Activated T-cell treated with anti-CD3 and anti-CD28 coated beads, Interleukin-2, amount 50 U/mL, for 24 hours (primary cell): ENCODE data around the gene XRCC2.

Experiments
- DNase-seq: peaks from one replicate; pipeline ENCODE4 v3.0.0-alpha.2; 2020
- H3K27ac Mint-ChIP-seq: 2 replicates; pipeline ENCODE4 v1.8.0; 2020; ENCODE audit warnings: mild to moderate bottlenecking, mixed read lengths
- H3K27me3 Mint-ChIP-seq: 2 replicates; pipeline ENCODE4 v1.8.0; 2020; ENCODE audit warnings: mixed read lengths
- H3K36me3 Mint-ChIP-seq: 2 replicates; pipeline ENCODE4 v1.8.0; 2020; ENCODE audit warnings: low read depth, mixed read lengths
- H3K4me1 Mint-ChIP-seq: 2 replicates; pipeline ENCODE4 v1.8.0; 2020; ENCODE audit warnings: low read depth, mixed read lengths
- H3K4me3 Mint-ChIP-seq: 2 replicates; pipeline ENCODE4 v1.8.0; 2020; ENCODE audit warnings: mild to moderate bottlenecking, moderate library complexity, mixed read lengths
- H3K9me3 Mint-ChIP-seq: 2 replicates; pipeline ENCODE4 v1.8.0; 2020; ENCODE audit warnings: mixed read lengths

XRCC2 gene

GRCh38 chr7:152674860-152675758 lies 832 bp downstream of the XRCC2 start:
- DNase-seq, result no peak
- Mint-ChIP-seq H3K9me3 (no peaks in the 10 kb centered on the region), H3K27ac (peak overlapping the region; percentile 99), H3K36me3 (peaks cover 38% of the 10 kb centered on the region), H3K4me3 (peak overlapping the region; percentile 97), H3K4me1 (peaks cover 14% of the 10 kb centered on the region), H3K27me3 (no peaks in the 10 kb centered on the region)

DNA sequence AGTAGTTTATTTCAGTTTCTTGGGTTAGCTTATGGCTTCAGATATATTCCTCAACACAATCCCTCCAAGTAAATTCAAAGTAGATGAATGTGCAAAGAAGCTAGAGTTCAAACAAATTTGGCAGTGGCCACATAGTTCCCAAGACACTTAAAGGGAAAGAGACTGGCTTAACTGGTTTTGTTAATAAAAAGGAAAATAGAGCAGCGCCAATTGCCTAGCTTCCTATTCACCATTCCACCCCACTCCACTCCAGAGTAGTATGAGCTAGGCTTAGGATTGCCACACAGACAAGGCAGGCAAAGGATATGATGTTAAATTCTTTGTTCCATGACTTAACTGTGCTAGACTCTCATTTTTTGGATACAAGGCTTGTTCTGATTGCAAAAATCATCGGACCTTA lies 2.0 kb downstream of the XRCC2 start:
- peaks cover 15% of the 10 kb centered on the region for H3K4me1 Mint-ChIP-seq
- peaks cover 49% of the 10 kb centered on the region for H3K36me3 Mint-ChIP-seq
- peak overlapping the region; percentile 4 for H3K4me3 Mint-ChIP-seq
- H3K9me3 Mint-ChIP-seq, result no peaks in the 10 kb centered on the region
- no peak for DNase-seq
- H3K27ac Mint-ChIP-seq, result no peak overlapping the region
- H3K27me3 Mint-ChIP-seq, result no peaks in the 10 kb centered on the region

DNA sequence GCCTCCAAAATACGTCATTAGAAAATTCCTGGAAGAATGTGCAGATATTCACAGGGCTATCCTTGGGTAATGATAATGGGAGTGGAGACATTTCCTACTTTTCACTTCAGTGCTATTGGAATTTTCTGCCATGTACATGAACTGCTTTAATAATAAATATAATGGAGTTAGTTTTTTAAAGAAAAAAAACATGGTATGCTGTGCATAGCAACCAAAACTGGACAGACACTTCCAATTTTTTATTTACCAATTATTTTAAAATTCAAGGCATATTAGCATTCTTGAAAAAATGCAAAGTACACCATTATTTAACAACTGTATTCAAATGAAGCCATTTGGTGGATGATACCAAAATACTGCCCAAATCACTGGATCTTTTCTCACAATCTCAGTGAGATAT lies 3.3 kb downstream of the XRCC2 start:
- H3K9me3 Mint-ChIP-seq, result no peaks in the 10 kb centered on the region
- no peak for DNase-seq
- H3K36me3 Mint-ChIP-seq, result peaks cover 62% of the 10 kb centered on the region
- H3K4me1 Mint-ChIP-seq, result peaks cover 15% of the 10 kb centered on the region
- no peak overlapping the region for H3K4me3 Mint-ChIP-seq
- H3K27me3 Mint-ChIP-seq, result no peaks in the 10 kb centered on the region
- no peak overlapping the region for H3K27ac Mint-ChIP-seq

GRCh38 chr7:152669758-152670157 lies 6.2 kb downstream of the XRCC2 start:
- no peak overlapping the region for H3K27ac Mint-ChIP-seq

DNA sequence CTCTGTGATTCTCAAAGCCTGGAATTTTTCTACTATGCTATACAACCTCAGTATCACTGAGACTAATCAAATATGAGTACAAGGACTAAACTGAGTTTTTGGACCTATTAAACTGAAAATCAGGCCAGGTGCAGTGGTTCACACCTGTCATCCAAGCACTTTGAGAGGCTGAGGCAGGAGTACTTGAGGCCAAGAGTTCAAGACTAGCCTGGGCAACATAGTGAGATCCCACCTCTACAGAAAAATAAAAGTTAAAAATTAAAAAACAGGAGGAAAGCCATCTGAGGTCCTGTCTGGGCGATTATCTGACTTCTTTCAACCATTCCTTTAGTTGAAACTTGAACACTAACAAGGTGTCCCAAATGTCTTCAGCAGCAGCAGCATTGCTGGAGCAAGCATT lies 7.0 kb downstream of the XRCC2 start:
- H3K27me3 Mint-ChIP-seq, result no peaks in the 10 kb centered on the region
- peaks cover 7% of the 10 kb centered on the region for H3K4me1 Mint-ChIP-seq
- H3K9me3 Mint-ChIP-seq, result no peaks in the 10 kb centered on the region
- no peak for DNase-seq
- H3K4me3 Mint-ChIP-seq, result no peak overlapping the region
- H3K36me3 Mint-ChIP-seq, result peaks cover 68% of the 10 kb centered on the region
- no peak overlapping the region for H3K27ac Mint-ChIP-seq

More at GRCh38 chr7:152669758-152670157, 6.2 kb downstream of the XRCC2 start:
- Mint-ChIP-seq H3K9me3 (no peaks in the 10 kb centered on the region), H3K4me1 (peaks cover 7% of the 10 kb centered on the region), H3K4me3 (no peak overlapping the region), H3K27me3 (no peaks in the 10 kb centered on the region), H3K36me3 (peaks cover 66% of the 10 kb centered on the region)
- DNase-seq, result no peak

- Mint-ChIP-seq H3K27me3 (no peaks in the 10 kb centered on the region), H3K27ac (no peak overlapping the region), H3K9me3 (no peaks in the 10 kb centered on the region), H3K36me3 (peaks cover 67% of the 10 kb centered on the region), H3K4me3 (no peak overlapping the region), H3K4me1 (peaks cover 5% of the 10 kb centered on the region)
- no peak for DNase-seq
Observed at GRCh38 chr7:152667958-152668357, 8.0 kb downstream of the XRCC2 start.

GRCh38 chr7:152666078-152666477 lies 9.9 kb downstream of the XRCC2 start:
- Mint-ChIP-seq H3K4me3 (no peak overlapping the region), H3K4me1 (peaks cover 3% of the 10 kb centered on the region), H3K9me3 (no peaks in the 10 kb centered on the region), H3K27ac (no peak overlapping the region), H3K36me3 (peaks cover 65% of the 10 kb centered on the region), H3K27me3 (no peaks in the 10 kb centered on the region)
- no peak for DNase-seq

DNA sequence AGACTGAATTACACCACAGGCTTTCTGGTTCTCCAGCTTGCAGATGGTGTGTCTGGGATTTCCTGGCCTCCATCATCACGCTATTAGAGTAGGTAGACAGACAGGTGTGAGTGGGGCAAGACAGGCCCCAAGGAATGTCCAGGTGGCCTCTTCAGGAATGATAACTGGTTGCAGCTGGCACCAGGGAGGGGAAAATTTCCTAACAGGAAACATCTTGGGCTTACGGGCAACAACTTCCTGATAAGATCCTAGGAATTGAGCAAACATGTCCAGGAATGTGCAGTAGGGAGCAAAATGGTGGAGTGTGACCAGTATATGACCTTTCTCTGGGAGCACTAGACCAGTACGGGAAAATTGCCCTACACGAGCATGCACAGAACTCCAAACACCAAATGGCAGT lies 11.3 kb downstream of the XRCC2 start:
- H3K27ac Mint-ChIP-seq, result no peak overlapping the region
- H3K36me3 Mint-ChIP-seq, result peaks cover 73% of the 10 kb centered on the region
- no peak overlapping the region for H3K4me3 Mint-ChIP-seq
- no peaks in the 10 kb centered on the region for H3K27me3 Mint-ChIP-seq
- no peak for DNase-seq
- no peaks in the 10 kb centered on the region for H3K9me3 Mint-ChIP-seq
- peaks cover 1% of the 10 kb centered on the region for H3K4me1 Mint-ChIP-seq

DNA sequence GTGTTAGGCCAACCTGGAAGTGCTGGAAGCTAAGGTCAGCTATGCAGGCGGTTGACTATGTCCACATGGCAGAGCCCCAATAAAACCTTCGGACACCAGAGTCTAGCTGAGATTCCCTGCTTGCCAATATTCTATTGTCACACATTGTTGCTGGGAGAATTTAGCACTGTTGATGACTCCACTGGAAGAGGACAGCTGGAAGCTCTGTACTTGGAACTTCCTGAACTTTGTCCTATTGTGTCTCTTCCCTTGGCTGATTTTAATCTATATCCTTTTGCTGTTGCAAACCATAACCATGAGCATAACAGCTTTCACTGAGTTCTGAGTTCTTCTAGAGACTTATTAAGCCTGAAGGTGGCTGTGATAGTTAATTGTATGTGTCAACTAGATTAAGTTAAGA lies 12.0 kb downstream of the XRCC2 start:
- no peak for DNase-seq
- Mint-ChIP-seq H3K4me3 (no peak overlapping the region), H3K4me1 (peaks cover 1% of the 10 kb centered on the region), H3K9me3 (no peaks in the 10 kb centered on the region), H3K36me3 (peaks cover 74% of the 10 kb centered on the region), H3K27me3 (no peaks in the 10 kb centered on the region), H3K27ac (no peak overlapping the region)

DNA sequence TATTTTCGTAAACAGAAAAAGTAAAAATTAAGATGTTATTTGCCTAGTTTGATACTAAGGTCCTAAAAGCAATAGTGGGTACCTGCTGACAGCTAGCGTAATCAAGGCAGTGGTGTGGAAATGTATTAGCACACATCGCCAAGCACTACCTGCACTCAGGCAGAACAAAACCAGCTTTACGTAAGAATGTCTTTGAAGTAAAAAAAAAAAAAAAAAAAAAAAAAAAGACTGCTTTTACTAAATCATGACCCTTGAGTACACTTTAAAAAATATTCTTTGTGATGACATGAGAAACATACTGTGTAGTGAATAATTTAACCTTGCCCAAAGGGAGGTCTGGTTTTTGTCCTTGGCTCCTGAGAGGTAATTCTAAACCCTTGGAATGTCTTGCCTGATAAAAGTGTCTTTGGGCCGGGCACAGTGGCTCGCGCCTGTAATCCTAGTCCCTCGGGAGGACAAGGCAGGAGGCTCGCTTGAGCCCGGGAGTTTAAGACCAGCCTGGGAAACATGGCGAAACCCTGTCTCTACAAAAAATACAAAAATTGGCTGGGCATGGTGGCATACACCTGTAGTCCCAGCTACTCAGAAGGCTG lies 12.7 kb downstream of the XRCC2 start:
- Mint-ChIP-seq H3K27me3 (no peaks in the 10 kb centered on the region), H3K9me3 (no peaks in the 10 kb centered on the region), H3K27ac (no peak overlapping the region), H3K36me3 (peaks cover 74% of the 10 kb centered on the region), H3K4me1 (peaks cover 1% of the 10 kb centered on the region), H3K4me3 (no peak overlapping the region)
- DNase-seq, result no peak

GRCh38 chr7:152661479-152661878 lies 14.5 kb downstream of the XRCC2 start:
- Mint-ChIP-seq H3K4me1 (peaks cover 1% of the 10 kb centered on the region), H3K4me3 (no peak overlapping the region), H3K27me3 (no peaks in the 10 kb centered on the region), H3K36me3 (peaks cover 73% of the 10 kb centered on the region), H3K9me3 (no peaks in the 10 kb centered on the region), H3K27ac (peak overlapping the region; percentile 20)
- no peak for DNase-seq

- peaks cover 1% of the 10 kb centered on the region for H3K4me1 Mint-ChIP-seq
- H3K27ac Mint-ChIP-seq, result no peak overlapping the region
- no peak overlapping the region for H3K4me3 Mint-ChIP-seq
- no peaks in the 10 kb centered on the region for H3K9me3 Mint-ChIP-seq
- no peaks in the 10 kb centered on the region for H3K27me3 Mint-ChIP-seq
- no peak for DNase-seq
- peaks cover 79% of the 10 kb centered on the region for H3K36me3 Mint-ChIP-seq
Observed at GRCh38 chr7:152660021-152660420, 15.9 kb downstream of the XRCC2 start.

DNA sequence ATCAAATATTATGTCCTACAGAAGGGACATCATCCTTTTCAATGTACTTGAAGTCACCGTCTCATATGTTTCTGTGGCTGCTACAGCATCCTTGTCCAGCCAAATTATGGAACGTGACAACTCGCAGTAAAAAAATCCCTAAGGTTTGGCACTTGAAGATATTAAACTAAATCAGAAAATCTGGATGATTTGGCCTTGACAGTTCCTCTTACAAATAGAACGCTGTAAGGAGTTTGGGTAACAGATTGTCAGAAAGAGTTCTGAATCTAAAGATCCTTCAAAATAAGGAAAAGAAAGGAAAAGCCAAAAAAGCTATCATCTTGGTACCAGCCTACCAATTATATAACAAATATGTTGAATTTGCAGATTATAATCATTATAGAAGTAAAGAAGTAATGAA lies 21.0 kb downstream of the XRCC2 start:
- H3K4me1 Mint-ChIP-seq, result no peaks in the 10 kb centered on the region
- no peaks in the 10 kb centered on the region for H3K9me3 Mint-ChIP-seq
- no peak overlapping the region for H3K4me3 Mint-ChIP-seq
- H3K27me3 Mint-ChIP-seq, result no peaks in the 10 kb centered on the region
- H3K27ac Mint-ChIP-seq, result no peak overlapping the region
- H3K36me3 Mint-ChIP-seq, result peaks cover 82% of the 10 kb centered on the region
- no peak for DNase-seq

DNA sequence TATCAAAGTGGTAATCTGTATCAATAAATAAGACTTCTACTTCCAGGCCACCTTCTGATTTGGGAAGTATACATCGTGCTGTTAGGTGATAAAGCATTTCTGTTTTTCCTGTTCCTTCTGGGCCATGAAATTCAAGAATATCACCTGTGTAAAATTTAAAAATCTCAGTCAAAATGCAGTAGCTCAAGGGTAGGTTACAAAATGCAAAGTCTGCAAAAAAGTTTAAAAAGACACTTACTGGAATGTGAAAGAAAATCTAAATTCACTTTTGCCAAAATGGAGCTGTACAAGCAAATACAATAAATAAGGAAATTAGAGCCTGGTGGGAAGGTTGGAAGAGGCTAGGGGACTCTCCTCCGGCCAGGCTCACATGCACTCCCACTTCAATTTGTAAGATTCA lies 26.7 kb downstream of the XRCC2 start:
- DNase-seq, result no peak
- Mint-ChIP-seq H3K27ac (no peak overlapping the region), H3K36me3 (peaks cover 84% of the 10 kb centered on the region), H3K9me3 (no peaks in the 10 kb centered on the region), H3K4me3 (no peak overlapping the region), H3K27me3 (no peaks in the 10 kb centered on the region), H3K4me1 (no peaks in the 10 kb centered on the region)

DNA sequence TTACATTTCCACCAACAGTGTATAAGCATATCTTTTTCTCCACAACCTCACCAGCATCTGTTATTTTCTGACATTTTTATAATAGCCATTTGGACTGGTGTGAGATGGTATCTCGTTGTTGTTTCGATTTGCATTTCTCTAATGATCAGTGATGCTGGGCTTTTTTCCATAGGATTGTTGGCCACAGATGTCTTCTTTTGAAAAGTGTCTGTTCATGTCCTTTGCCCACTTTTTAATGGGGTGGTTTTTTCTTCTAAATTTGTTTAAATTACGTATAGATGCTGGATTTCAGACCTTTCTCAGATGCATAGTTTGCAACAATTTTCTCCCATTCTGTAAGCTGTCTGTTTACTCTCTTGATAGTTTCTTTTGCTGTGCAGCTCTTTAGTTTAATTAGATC lies 28.9 kb downstream of the XRCC2 start:
- H3K27me3 Mint-ChIP-seq, result no peaks in the 10 kb centered on the region
- no peak overlapping the region for H3K4me3 Mint-ChIP-seq
- no peak overlapping the region for H3K27ac Mint-ChIP-seq
- no peaks in the 10 kb centered on the region for H3K9me3 Mint-ChIP-seq
- peaks cover 69% of the 10 kb centered on the region for H3K36me3 Mint-ChIP-seq
- no peaks in the 10 kb centered on the region for H3K4me1 Mint-ChIP-seq
- DNase-seq, result no peak
